Stimulated activated CD8-positive, alpha-beta memory T cell treated with anti-CD3 and anti-CD28 coated beads, Interleukin-4, amount 100 ng/mL, for 4 hours (primary cell): ENCODE data around the gene SEMG1.

Experiments used
- DNase-seq, 2 donors: peaks; one replicate each; pipeline ENCODE4 v3.0.0-alpha.2; 2020; ENCODE audit warnings: low read depth in 2 of 2, low spot score in 1 of 2

Gene SEMG1

DNA sequence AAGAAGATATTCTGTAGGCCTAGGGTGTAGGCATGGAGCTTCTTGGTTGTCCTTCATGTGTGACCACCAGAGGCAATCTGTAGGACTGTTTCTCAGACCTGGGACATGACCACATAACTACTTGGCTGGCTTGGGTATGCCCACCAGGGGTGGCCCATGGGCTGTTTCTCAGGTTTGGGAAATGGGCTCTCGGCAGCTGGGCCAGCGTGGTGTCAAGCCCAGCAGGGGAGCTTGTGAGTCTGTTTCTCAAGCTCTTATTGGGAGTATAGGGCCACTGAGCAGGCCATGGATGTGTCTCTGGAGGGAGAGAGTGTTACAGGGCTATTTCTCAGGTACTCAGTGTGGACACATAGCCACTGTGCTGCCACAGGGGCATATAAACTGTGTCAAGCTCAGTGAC lies 11.8 kb downstream of the SEMG1 start:
- no peak for DNase-seq

GRCh38 chr20:45221076-45221475 lies 14.2 kb downstream of the SEMG1 start, which contains the start of gene SEMG2:
Gene SEMG2 (plus strand): TSS chr20:45221373. CDS start chr20:45221390, 17 bp downstream.
- DNase-seq, result no peak

DNA sequence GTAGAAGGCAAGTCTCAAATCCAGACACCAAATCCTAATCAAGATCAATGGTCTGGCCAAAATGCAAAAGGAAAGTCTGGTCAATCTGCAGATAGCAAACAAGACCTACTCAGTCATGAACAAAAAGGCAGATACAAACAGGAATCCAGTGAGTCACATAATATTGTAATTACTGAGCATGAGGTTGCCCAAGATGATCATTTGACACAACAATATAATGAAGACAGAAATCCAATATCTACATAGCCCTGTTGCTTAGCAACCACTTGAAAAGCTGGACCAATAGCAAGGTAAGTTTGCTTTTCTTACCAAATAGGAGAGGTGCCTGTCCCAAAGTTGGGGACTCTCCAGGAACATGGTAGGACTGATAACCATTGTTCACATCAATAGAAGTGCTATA lies 16.3 kb downstream of the SEMG1 start:
- no peak for DNase-seq

GRCh38 chr20:45226287-45226686 lies 19.5 kb downstream of the SEMG1 start:
- no peak for DNase-seq

GRCh38 chr20:45229264-45230056 lies 22.6 kb downstream of the SEMG1 start:
- DNase-seq, result no peak

DNA sequence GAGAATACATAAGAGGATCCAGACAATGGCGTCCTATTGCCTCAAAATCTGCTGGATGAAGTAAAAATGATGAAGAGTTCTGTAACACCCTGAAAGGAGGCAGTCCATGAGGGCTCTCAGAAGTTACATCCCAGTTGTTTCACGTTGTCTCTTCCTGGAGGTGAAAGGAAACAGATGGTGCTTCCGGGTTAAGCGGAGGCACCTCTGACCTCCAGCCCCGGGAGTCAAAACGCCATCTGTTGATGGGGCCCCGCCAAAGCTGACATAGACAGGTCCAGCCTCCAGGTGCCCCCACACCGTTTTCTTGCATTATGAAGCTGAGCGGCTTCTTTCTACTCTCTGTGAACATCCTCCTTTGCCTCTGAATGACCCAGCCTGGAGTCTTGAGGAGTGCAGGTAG lies 23.8 kb downstream of the SEMG1 start:
- no peak for DNase-seq

DNA sequence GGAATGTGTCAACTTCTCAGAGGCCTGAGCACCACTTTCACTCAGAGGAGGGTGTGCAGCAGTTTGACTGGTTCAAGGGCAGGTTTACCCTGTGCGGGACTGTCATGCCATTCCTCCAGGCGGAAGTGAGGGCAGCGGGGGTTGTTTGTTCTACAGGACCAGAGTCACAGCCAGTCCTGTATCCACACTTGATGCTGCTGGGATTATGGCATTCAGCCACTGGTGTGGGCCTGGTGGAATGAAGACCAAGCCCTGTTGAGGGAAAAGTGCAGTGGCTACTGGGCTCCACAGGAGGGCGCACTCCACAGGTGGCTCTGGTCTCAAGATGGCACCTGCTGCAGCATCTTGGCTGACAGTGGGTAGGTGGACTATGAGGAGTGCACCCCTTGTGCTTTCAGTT lies 29.2 kb downstream of the SEMG1 start:
- DNase-seq, result no peak

GRCh38 chr20:45238139-45238538 lies 31.3 kb downstream of the SEMG1 start:
- DNase-seq, result no peak

GRCh38 chr20:45246109-45246508 lies 39.3 kb downstream of the SEMG1 start:
- DNase-seq, result no peak

GRCh38 chr20:45247865-45248264 lies 41.0 kb downstream of the SEMG1 start:
- DNase-seq, result no peak

- no peak for DNase-seq
These were observed 41.8 kb downstream of the SEMG1 start for GRCh38 chr20:45248609-45249008.

- no peak for DNase-seq
These were observed 45.2 kb downstream of the SEMG1 start for GRCh38 chr20:45251884-45252560.

GRCh38 chr20:45253261-45253660 lies 46.4 kb downstream of the SEMG1 start:
- DNase-seq, result no peak

DNA sequence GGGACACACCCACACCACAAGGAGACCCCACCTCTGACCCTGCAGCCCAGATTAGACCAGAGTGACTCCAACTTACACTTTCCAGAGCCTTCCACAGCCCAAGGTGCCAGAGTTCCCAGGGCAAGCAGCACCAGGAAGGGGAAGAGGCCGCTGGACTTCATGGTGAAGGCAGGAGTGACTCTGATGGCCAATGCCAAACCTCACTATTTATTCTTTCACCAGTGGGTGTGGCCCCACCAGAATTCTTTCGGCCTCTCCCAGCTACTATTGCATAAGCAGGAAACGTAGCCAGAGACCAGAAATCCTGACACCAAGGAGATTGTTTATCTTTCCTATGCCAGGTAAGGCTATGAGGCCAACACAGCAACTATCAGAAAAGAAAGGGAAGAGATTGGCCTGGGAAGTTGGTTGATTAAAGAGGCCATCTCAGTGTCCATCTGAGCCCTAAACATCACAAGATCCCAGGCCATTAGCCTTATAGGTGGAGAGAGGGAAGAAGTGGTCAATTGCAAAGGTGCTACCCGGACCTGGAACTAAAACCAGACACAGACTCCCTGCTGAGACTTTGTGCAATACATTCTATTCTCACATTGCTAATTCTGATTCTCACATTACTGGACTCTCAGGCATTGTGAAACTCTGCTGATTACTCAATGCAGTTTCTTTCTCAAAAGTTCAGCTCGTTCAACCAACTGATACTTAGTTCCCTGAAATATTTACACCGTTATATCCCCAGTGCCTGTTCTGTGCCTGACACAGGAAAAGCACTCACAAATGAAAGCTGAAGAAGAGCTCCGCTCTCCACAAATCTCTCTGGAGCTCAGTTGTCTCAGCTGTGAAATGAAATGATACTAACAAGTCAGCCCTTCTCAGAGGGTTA lies 47.8 kb downstream of the SEMG1 start, which contains the start of gene SLPI:
Gene SLPI (minus strand): TSS at position 182 of the 880 bp plus-strand sequence. CDS start 21 bp downstream, at position 161.
- no peak for DNase-seq

DNA sequence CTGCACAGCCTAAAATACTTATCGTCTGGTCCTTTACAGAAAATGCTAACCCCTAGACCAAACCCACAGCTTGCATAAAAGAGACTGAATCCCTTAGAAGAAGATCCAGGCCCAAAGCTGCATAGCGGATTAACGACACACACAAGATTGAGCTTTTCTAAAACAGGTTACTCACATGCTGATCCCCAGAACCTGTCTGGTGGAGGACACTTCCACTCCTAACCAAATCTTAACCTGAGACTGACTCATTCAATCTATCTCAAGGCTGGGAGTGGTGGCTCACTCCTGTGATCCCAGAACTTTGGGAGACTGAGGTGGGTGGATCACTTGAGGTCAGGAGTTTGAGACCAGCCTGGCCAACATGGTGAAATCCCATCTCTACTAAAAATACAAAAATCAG lies 50.3 kb downstream of the SEMG1 start:
- no peak for DNase-seq

- DNase-seq, result no peak
These were observed 50.9 kb downstream of the SEMG1 start for GRCh38 chr20:45257711-45258110.

- DNase-seq, result no peak
These were observed 51.4 kb downstream of the SEMG1 start for GRCh38 chr20:45258259-45258658.

- DNase-seq, result no peak
These were observed 51.8 kb downstream of the SEMG1 start for GRCh38 chr20:45258664-45259063.
